NCI-H2107 (cell line): ENCODE data around the gene ZC3H13.
"Not testable (repeated sequence)": the region's sequence is repeated elsewhere in the genome, so short reads cannot be mapped to it uniquely, and the experiment has no call there.

ENCODE experiments used
- DNase-seq: peaks from one replicate; lab custom pipeline; 2025; lab: John Stamatoyannopoulos, UW

Gene ZC3H13

GRCh38 chr13:46006688-46007452 is 45.7 kb downstream of the ZC3H13 start:
- no peak for DNase-seq

GRCh38 chr13:46004491-46004890 is 48.1 kb downstream of the ZC3H13 start:
- DNase-seq = no peak

GRCh38 chr13:45996631-45997030 is 55.9 kb downstream of the ZC3H13 start:
- no peak for DNase-seq

- no peak for DNase-seq
These were observed 57.3 kb downstream of the ZC3H13 start for GRCh38 chr13:45995245-45995644.

- DNase-seq = no peak
These were observed 57.8 kb downstream of the ZC3H13 start for GRCh38 chr13:45994752-45995151.

- no peak for DNase-seq
These were observed 62.9 kb downstream of the ZC3H13 start for GRCh38 chr13:45989607-45990006.

- not testable (repeated sequence) for DNase-seq
These were observed 71.4 kb downstream of the ZC3H13 start for GRCh38 chr13:45981127-45981526.

- no peak for DNase-seq
These were observed 77.2 kb downstream of the ZC3H13 start for GRCh38 chr13:45975337-45975736.

- no peak for DNase-seq
These were observed 78.0 kb downstream of the ZC3H13 start for GRCh38 chr13:45974500-45974899.

- DNase-seq = no peak
These were observed 85.0 kb downstream of the ZC3H13 start for GRCh38 chr13:45967589-45967988.

GRCh38 chr13:45966715-45967114 is 85.8 kb downstream of the ZC3H13 start:
- DNase-seq = no peak

- no peak for DNase-seq
These were observed 91.1 kb downstream of the ZC3H13 start for GRCh38 chr13:45961468-45961867.

- no peak for DNase-seq
These were observed 97.4 kb downstream of the ZC3H13 start for GRCh38 chr13:45954836-45955800.

- DNase-seq = no peak
These were observed 99.5 kb downstream of the ZC3H13 start for GRCh38 chr13:45953082-45953481.

- DNase-seq = no peak
These were observed 100.8 kb downstream of the ZC3H13 start for GRCh38 chr13:45951724-45952123.

GRCh38 chr13:45951166-45951565 is 101.4 kb downstream of the ZC3H13 start:
- no peak for DNase-seq

GRCh38 chr13:45950386-45951000 is 102.1 kb downstream of the ZC3H13 start:
- DNase-seq = no peak

- no peak for DNase-seq
These were observed 103.4 kb downstream of the ZC3H13 start for GRCh38 chr13:45949161-45949560.

- DNase-seq = no peak
These were observed 108.6 kb downstream of the ZC3H13 start for GRCh38 chr13:45943965-45944364.

GRCh38 chr13:45943120-45943519 is 109.4 kb downstream of the ZC3H13 start:
- no peak for DNase-seq

- DNase-seq = no peak
These were observed 111.3 kb downstream of the ZC3H13 start for GRCh38 chr13:45941261-45941660.

GRCh38 chr13:45940061-45940460 is 112.5 kb downstream of the ZC3H13 start:
- DNase-seq = no peak

GRCh38 chr13:45936621-45937020 is 115.9 kb downstream of the ZC3H13 start:
- no peak for DNase-seq
